HepG2 (cell line): ENCODE data around the gene PODXL. TPM values are rescaled to one million over a fixed set of nuclear protein-coding genes. Genes with fewer than 3 reads are reported as not detected.

Experiments used
- ATAC-seq: fragments of 200-7000 bp; cut with Tn5 transposase; 3 replicates; pipeline ENCODE4 v1.9.1; 2020; ENCODE audit warnings: mild to moderate bottlenecking, moderate library complexity
- BruUV-seq: library from RNA; stranded (reverse); fragments of 400-500 nt; replicated peaks from 2 replicates; lab custom pipeline; 2021; lab: Mats Ljungman, UMichigan
- CTCF ChIA-PET: fragments of 300-600 bp; formaldehyde crosslinking; extraction: SDS; loops from one replicate; lab custom pipeline; 2021; ENCODE audit warnings: low total read pairs, inconsistent platforms, low intra/inter-chr PET ratio; lab: Yijun Ruan, JAX
- POLR2A ChIA-PET: fragments of 350-600 bp; sonication (Branson Sonifier 250); formaldehyde crosslinking; loops from one replicate; lab custom pipeline; 2020; ENCODE audit warnings: antibody characterized with exemption, inconsistent platforms; lab: Yijun Ruan, JAX
- DNase-seq: peaks from one replicate; pipeline ENCODE4 v3.0.0-alpha.2; 2015; ENCODE audit warnings: low spot score
- FAIRE-seq: peaks from 3 replicates; lab custom pipeline; 2011; peaks lifted over from hg19 to GRCh38; lab: Jason Lieb, UNC
- H2AFZ ChIP-seq: one replicate; pipeline ENCODE4 v1.6.1; 2011; ENCODE audit warnings: low read length, inconsistent platforms
- H3K27ac ChIP-seq: fragments of 300-600 bp; 3 replicates; pipeline ENCODE4 v1.8.0; 2011; ENCODE audit warnings: mixed run types, mild to moderate bottlenecking, mixed read lengths, low read length, inconsistent platforms; ENCODE audit not compliant: insufficient read depth; ENCODE audit errors: extremely low read length
- H3K27me3 ChIP-seq, 2 experiments: fragments of 200-600 bp in 1 of 2; 2 replicates in 1 of 2; 3 replicates in 1 of 2; pipeline versions ENCODE4 v1.6.0 to v1.8.0; 2011; ENCODE audit warnings: low read length in 2 of 2, mild to moderate bottlenecking in 2 of 2, moderate library complexity in 2 of 2, inconsistent platforms in 1 of 2; ENCODE audit not compliant: insufficient read depth in 2 of 2, control insufficient read depth in 1 of 2
- H3K36me3 ChIP-seq, 2 experiments: fragments of 200-600 bp in 1 of 2; replicated peaks in 1 of 2; 2 replicates in 1 of 2; 3 replicates in 1 of 2; pipeline versions ENCODE4 v1.5.1 to v1.8.0; 2011; ENCODE audit warnings: low read length in 2 of 2, inconsistent platforms in 1 of 2; ENCODE audit not compliant: insufficient read depth in 2 of 2, control insufficient read depth in 1 of 2
- H3K4me1 ChIP-seq: 2 replicates; pipeline ENCODE4 v1.5.1; 2012; ENCODE audit warnings: low read length, inconsistent platforms; ENCODE audit not compliant: insufficient read depth
- H3K4me2 ChIP-seq: 2 replicates; pipeline ENCODE4 v1.6.0; 2011; ENCODE audit warnings: low read depth, low read length, inconsistent platforms
- H3K4me3 ChIP-seq, 3 experiments: fragments of 200-600 bp in 1 of 3; sonication (generic), shearing (Covaris generic) in 1 of 3; replicated peaks in 1 of 3; 2 replicates each; pipeline ENCODE4 v1.5.1; 2011 to 2016; ENCODE audit warnings: low read length in 3 of 3, inconsistent platforms in 2 of 3, low read depth in 2 of 3, mild to moderate bottlenecking in 2 of 3, control low read depth in 1 of 3, mixed read lengths in 1 of 3; ENCODE audit not compliant: insufficient read depth in 1 of 3
- H3K79me2 ChIP-seq: one replicate; pipeline ENCODE4 v1.6.1; 2011; ENCODE audit warnings: low read length, inconsistent platforms; ENCODE audit not compliant: insufficient read depth
- H3K9ac ChIP-seq: 2 replicates; pipeline ENCODE4 v1.6.0; 2011; ENCODE audit warnings: mild to moderate bottlenecking, low read depth, low read length, inconsistent platforms; ENCODE audit not compliant: insufficient read depth
- H3K9me3 ChIP-seq: 2 replicates; pipeline ENCODE4 v1.5.1; 2012; ENCODE audit warnings: mild to moderate bottlenecking, low read length
- H4K20me1 ChIP-seq: 2 replicates; pipeline ENCODE4 v1.6.0; 2011; ENCODE audit warnings: inconsistent platforms, mild to moderate bottlenecking, low read length, moderate library complexity; ENCODE audit not compliant: insufficient read depth
- ETV6 ChIP-seq: sonication (generic); formaldehyde crosslinking; conservative IDR thresholded peaks from 2 replicates; pipeline ENCODE4 v1.4.0; 2020; ENCODE audit warnings: missing genetic modification reagents
- ISX ChIP-seq: sonication (generic); formaldehyde crosslinking; conservative IDR thresholded peaks from 2 replicates; pipeline ENCODE4 v1.5.0; 2020; ENCODE audit warnings: missing genetic modification reagents
- NFATC3 ChIP-seq: sonication (generic); formaldehyde crosslinking; IDR thresholded peaks from 2 replicates; pipeline ENCODE4 v1.5.1; 2020; ENCODE audit warnings: mild to moderate bottlenecking, missing genetic modification reagents
- NR2F2 ChIP-seq: IDR thresholded peaks from 2 replicates; pipeline ENCODE4 v1.6.1; 2012; ENCODE audit warnings: low read depth, inconsistent platforms, borderline replicate concordance
- REPIN1 ChIP-seq: sonication (generic); formaldehyde crosslinking; IDR thresholded peaks from 2 replicates; pipeline ENCODE4 v1.8.0; 2022; ENCODE audit warnings: missing genetic modification reagents, low read depth, mild to moderate bottlenecking, borderline replicate concordance
- RFX1 ChIP-seq: fragments of 450-650 bp; IDR thresholded peaks from 2 replicates; pipeline ENCODE4 v1.6.1; 2017
- THYN1 ChIP-seq: sonication (generic); formaldehyde crosslinking; IDR thresholded peaks from 2 replicates; pipeline ENCODE4 v1.8.1; 2023; ENCODE audit warnings: low read depth, mild to moderate bottlenecking, moderate library complexity, missing genetic modification reagents, borderline replicate concordance
- ZNF18 ChIP-seq: sonication (generic); formaldehyde crosslinking; IDR thresholded peaks from 2 replicates; pipeline ENCODE4 v1.8.0; 2022; ENCODE audit warnings: mild to moderate bottlenecking, missing genetic modification reagents; ENCODE audit not compliant: insufficient replicate concordance
- ZNF230 ChIP-seq: sonication (generic); formaldehyde crosslinking; IDR thresholded peaks from 2 replicates; pipeline ENCODE4 v1.4.0; 2020; ENCODE audit warnings: mild to moderate bottlenecking, missing genetic modification reagents
- ZNF232 ChIP-seq: sonication (generic); formaldehyde crosslinking; IDR thresholded peaks from 2 replicates; pipeline ENCODE4 v1.4.0; 2020; ENCODE audit warnings: missing genetic modification reagents, borderline replicate concordance
- ZNF30 ChIP-seq: sonication (generic); formaldehyde crosslinking; IDR thresholded peaks from 2 replicates; pipeline ENCODE4 v1.5.0; 2020; ENCODE audit warnings: mild to moderate bottlenecking, missing genetic modification reagents
- ZNF607 ChIP-seq: sonication (generic); formaldehyde crosslinking; IDR thresholded peaks from 2 replicates; pipeline ENCODE4 v1.5.1; 2020; ENCODE audit warnings: missing genetic modification reagents, mild to moderate bottlenecking, borderline replicate concordance
- WGBS: methylation state at CpG from one replicate; pipeline ENCODE4 v1.1.6; 2017; ENCODE audit warnings: low lambda C conversion rate; 5-methylcytosine and 5-hydroxymethylcytosine counted together
- in situ Hi-C: cut with HindIII; loops from 2 replicates; pipeline ENCODE4 v1.10.0; 2017; ENCODE audit warnings: low pct_unique_long_range_greater_than_20kb; ENCODE audit not compliant: extremely low pct_ligation_motif_present
- intact Hi-C: fragments of 100-400 bp; cut with micrococcal nuclease; formaldehyde crosslinking; loops from one replicate; pipeline ENCODE4 v1.10.0; 2022; ENCODE audit not compliant: unreplicated experiment
- polyA plus RNA-seq, 8 experiments: library from polyadenylated mRNA; depleted of rRNA in 3 of 8; stranded (reverse) in 7 of 8; unstranded in 1 of 8; fragments of >200 nt; fragmentation: Illumina TruSeq in 4 of 8; extraction: Trizol in 4 of 8; gene quantifications; 2 replicates each; pipeline versions ENCODE4 v1.2.1 to v1.2.3, GENCODE V29; 2011 to 2016; ENCODE audit warnings: low read depth in 4 of 8, missing spikeins in 1 of 8, mixed read lengths in 1 of 8; ENCODE audit not compliant: insufficient read depth in 1 of 8
- total RNA-seq, 5 experiments: library from RNA; depleted of rRNA; stranded (reverse); fragments of >200 nt; fragmentation: Illumina TruSeq; extraction: Trizol; gene quantifications; 2 replicates each; pipeline ENCODE4 v1.2.3, GENCODE V29; 2016; ENCODE audit warnings: low read depth in 1 of 5
- TF ChIP-seq, protein P1 (sequence below), 2 experiments: fragments of 450-650 bp in 1 of 2; sonication (generic) in 1 of 2; formaldehyde crosslinking in 1 of 2; IDR thresholded peaks; 2 replicates each; pipeline versions ENCODE4 v1.6.1 to v1.8.0; 2016 to 2022; ENCODE audit warnings: antibody characterized with exemption in 1 of 2, mild to moderate bottlenecking in 1 of 2, missing genetic modification reagents in 1 of 2

The PODXL gene
- total and polyA plus RNA-seq, 2 of the 13 experiments (the other 11 are each of a cell fraction or from before 2014, with no cell fraction given): 0.22 to 0.54 TPM

DNA sequence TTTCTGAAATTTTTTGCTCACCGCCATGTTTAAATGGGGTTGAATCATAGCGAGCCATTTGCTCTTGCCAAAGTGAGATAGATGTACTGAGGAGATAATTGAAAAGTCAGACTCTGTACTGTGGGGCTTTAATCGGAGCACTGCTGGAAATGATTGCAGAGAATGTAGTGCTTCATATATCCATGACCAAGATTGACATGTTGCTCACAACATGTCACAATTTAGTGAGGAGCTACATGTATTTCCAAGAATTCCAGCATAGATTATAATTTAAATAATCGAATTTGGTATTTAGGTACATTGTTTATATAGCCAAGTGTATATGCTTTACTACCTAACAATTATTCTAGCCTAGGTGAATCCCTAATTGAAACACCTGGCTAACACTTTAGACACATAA, 66.5 kb downstream of the PODXL start:
- intact Hi-C loops: no loop called here
- Histone ChIP-seq H3K27ac (no peak overlapping the region), H3K4me1 (no peaks in the 10 kb centered on the region), H3K4me2 (no peak overlapping the region), H3K9me3 (no peaks in the 10 kb centered on the region), H4K20me1 (no peaks in the 10 kb centered on the region), H3K27me3 (no peaks in the 10 kb centered on the region), H3K36me3 (peaks cover 0 to 8% of the 10 kb centered on the region in 2 experiments; a peak in 2 of 5 replicates), H3K79me2 (no peaks in the 10 kb centered on the region), H3K4me3 (no peak overlapping the region), H3K9ac (no peak overlapping the region), H2AFZ (no peak overlapping the region)
- POLR2A ChIA-PET: no interaction called here
- BruUV-seq: no TSS peak
- no peak for DNase-seq
- TF ChIP-seq REPIN1 (CRISPR knock-in tag) (no peak), NR2F2 (no peak), ZNF607 (no peak), ZNF232 (CRISPR knock-in tag) (no peak), ZNF18 (CRISPR knock-in tag) (no peak), THYN1 (no peak), NFATC3 (CRISPR knock-in tag) (no peak), ZNF230 (no peak), ZNF30 (CRISPR knock-in tag) (no peak), ISX (no peak), RFX1 (no peak), ETV6 (CRISPR knock-in tag) (no peak)
- TF ChIP-seq, protein P1, sequence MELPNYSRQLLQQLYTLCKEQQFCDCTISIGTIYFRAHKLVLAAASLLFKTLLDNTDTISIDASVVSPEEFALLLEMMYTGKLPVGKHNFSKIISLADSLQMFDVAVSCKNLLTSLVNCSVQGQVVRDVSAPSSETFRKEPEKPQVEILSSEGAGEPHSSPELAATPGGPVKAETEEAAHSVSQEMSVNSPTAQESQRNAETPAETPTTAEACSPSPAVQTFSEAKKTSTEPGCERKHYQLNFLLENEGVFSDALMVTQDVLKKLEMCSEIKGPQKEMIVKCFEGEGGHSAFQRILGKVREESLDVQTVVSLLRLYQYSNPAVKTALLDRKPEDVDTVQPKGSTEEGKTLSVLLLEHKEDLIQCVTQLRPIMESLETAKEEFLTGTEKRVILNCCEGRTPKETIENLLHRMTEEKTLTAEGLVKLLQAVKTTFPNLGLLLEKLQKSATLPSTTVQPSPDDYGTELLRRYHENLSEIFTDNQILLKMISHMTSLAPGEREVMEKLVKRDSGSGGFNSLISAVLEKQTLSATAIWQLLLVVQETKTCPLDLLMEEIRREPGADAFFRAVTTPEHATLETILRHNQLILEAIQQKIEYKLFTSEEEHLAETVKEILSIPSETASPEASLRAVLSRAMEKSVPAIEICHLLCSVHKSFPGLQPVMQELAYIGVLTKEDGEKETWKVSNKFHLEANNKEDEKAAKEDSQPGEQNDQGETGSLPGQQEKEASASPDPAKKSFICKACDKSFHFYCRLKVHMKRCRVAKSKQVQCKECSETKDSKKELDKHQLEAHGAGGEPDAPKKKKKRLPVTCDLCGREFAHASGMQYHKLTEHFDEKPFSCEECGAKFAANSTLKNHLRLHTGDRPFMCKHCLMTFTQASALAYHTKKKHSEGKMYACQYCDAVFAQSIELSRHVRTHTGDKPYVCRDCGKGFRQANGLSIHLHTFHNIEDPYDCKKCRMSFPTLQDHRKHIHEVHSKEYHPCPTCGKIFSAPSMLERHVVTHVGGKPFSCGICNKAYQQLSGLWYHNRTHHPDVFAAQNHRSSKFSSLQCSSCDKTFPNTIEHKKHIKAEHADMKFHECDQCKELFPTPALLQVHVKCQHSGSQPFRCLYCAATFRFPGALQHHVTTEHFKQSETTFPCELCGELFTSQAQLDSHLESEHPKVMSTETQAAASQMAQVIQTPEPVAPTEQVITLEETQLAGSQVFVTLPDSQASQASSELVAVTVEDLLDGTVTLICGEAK (IDR thresholded peaks at IDR 0.05): no peak
- TF ChIP-seq, protein P1 (CRISPR knock-in tag; IDR thresholded peaks at IDR 0.05): no peak
- no peak for ATAC-seq
- CTCF ChIA-PET: no interaction called here
- in situ Hi-C loops: no loop called here
- FAIRE-seq: no peak
- WGBS: 98% methylated on average over 4 of the region's 4 CpGs
